ENCODE results near the gene MAP3K3. TPM values are rescaled to one million over a fixed set of nuclear protein-coding genes. Genes with fewer than 3 reads are reported as not detected.

Gene MAP3K3
- total and polyA plus RNA-seq, 12 donors: 21.1 to 79.3 (median 47.1) TPM

GRCh38 chr17:63704259-63704576 lies 82.0 kb downstream of the MAP3K3 start:
- Histone ChIP-seq H3K27ac (no peak overlapping the region), H3K27me3 (no peaks in the 10 kb centered on the region), H3K4me1 (peaks cover 8 to 44% (median 12%) of the 10 kb centered on the region in 9 donors), H3K36me3 (peaks cover 0 to 68% (median 26%) of the 10 kb centered on the region in 9 donors), H3K9me3 (no peaks in the 10 kb centered on the region), H3K4me3 (no peak overlapping the region)
- no peak for TF ChIP-seq CTCF (IDR thresholded peaks at IDR 0.05)
- intact Hi-C loops (cut with DNase I): loop anchor here in 1 of 10 donors (5.0 kb wide), 1 partner anchor 38 kb away; the partner anchor contains the start of gene STRADA
- WGBS, 2 donors: 94 to 95% methylated on average over 11 of the region's 11 CpGs
- no peak for DNase-seq
- ATAC-seq: no peak

- Histone ChIP-seq H3K36me3 (peaks cover 0 to 74% (median 30%) of the 10 kb centered on the region in 9 donors), H3K9me3 (no peaks in the 10 kb centered on the region), H3K4me1 (peaks cover 8 to 44% (median 10%) of the 10 kb centered on the region in 9 donors), H3K27ac (no peak overlapping the region), H3K4me3 (no peak overlapping the region), H3K27me3 (no peaks in the 10 kb centered on the region)
- TF ChIP-seq CTCF (IDR thresholded peaks at IDR 0.05): no peak
- intact Hi-C loops (cut with DNase I): loop anchor here in 1 of 10 donors (5.0 kb wide), 1 partner anchor 37 kb away; the partner anchor contains the start of gene STRADA
- ATAC-seq (no peak), DNase-seq (no peak)
- 88 to 92% methylated on average over 9 of the region's 9 CpGs for WGBS, 2 donors
These were observed 82.6 kb downstream of the MAP3K3 start for GRCh38 chr17:63704836-63705235.

GRCh38 chr17:63705657-63706056 lies 83.4 kb downstream of the MAP3K3 start:
- DNase-seq (no peak), ATAC-seq (no peak)
- H3K9me3 ChIP-seq: no peaks in the 10 kb centered on the region
- intact Hi-C loops (cut with DNase I): no loop called here
- H3K4me3 ChIP-seq: no peak overlapping the region
- H3K36me3 ChIP-seq: peaks cover 0 to 83% (median 38%) of the 10 kb centered on the region in 9 donors
- H3K27me3 ChIP-seq: no peaks in the 10 kb centered on the region
- peak overlapping the region in 1 of 10 donors; percentile 58 for H3K27ac ChIP-seq
- no peak for TF ChIP-seq CTCF (IDR thresholded peaks at IDR 0.05)
- peaks cover 4 to 44% (median 10%) of the 10 kb centered on the region in 9 donors for H3K4me1 ChIP-seq
- 57 to 63% methylated on average over 3 of the region's 3 CpGs for WGBS, 2 donors

- ATAC-seq: no peak
- DNase-seq: no peak
- intact Hi-C loops (cut with DNase I): no loop called here
- TF ChIP-seq CTCF (IDR thresholded peaks at IDR 0.05): no peak
- no peaks in the 10 kb centered on the region for H3K9me3 ChIP-seq
- WGBS, 2 donors: 79 to 89% methylated on average over 7 of the region's 7 CpGs
- H3K4me3 ChIP-seq: no peak overlapping the region
- peaks cover 0 to 91% (median 41%) of the 10 kb centered on the region in 9 donors for H3K36me3 ChIP-seq
- peak overlapping the region in 1 of 10 donors; percentile 58 for H3K27ac ChIP-seq
- no peaks in the 10 kb centered on the region for H3K27me3 ChIP-seq
- H3K4me1 ChIP-seq: peaks cover 0 to 35% (median 1%) of the 10 kb centered on the region in 9 donors
These were observed 84.3 kb downstream of the MAP3K3 start for GRCh38 chr17:63706336-63707082.

Measured in heart right ventricle (tissue), 16 donors.